Right renal pelvis (tissue), 4 donors: ENCODE data around the gene SNPH. TPM values are rescaled to one million over a fixed set of nuclear protein-coding genes. Genes with fewer than 3 reads are reported as not detected.

Experiments
- DNase-seq, 4 donors: peaks; one replicate each; pipeline ENCODE4 v3.0.0-alpha.2; 2013; ENCODE audit warnings: low read depth in 4 of 4, low spot score in 3 of 4, missing footprints in 1 of 4
- polyA plus RNA-seq, 4 donors: library from polyadenylated mRNA; unstranded; fragments of 120-200 nt; gene quantifications; one replicate each; pipeline ENCODE4 v1.2.1, GENCODE V29; 2013; ENCODE audit not compliant: insufficient read length in 4 of 4

SNPH gene
- polyA plus RNA-seq, 4 donors, result 2.7 to 3.2 (median 2.9) TPM

- DNase-seq, result no peak
Observed at GRCh38 chr20:1320902-1321653, 55.0 kb downstream of the SNPH start.

- no peak for DNase-seq
Observed at GRCh38 chr20:1321654-1321939, 55.5 kb downstream of the SNPH start.

- DNase-seq, result no peak
Observed at GRCh38 chr20:1322511-1323245, 56.6 kb downstream of the SNPH start.

- DNase-seq, result no peak
Observed at GRCh38 chr20:1323256-1323655, 57.2 kb downstream of the SNPH start.

- no peak for DNase-seq
Observed at GRCh38 chr20:1323830-1324597, 57.9 kb downstream of the SNPH start.

- no peak for DNase-seq
Observed at GRCh38 chr20:1324598-1325172, 58.6 kb downstream of the SNPH start.

- peak; percentile 89 to 92 (median 90) for DNase-seq
Observed at GRCh38 chr20:1325173-1326030, 59.3 kb downstream of the SNPH start.

- no peak for DNase-seq
Observed at GRCh38 chr20:1326031-1326930, 60.2 kb downstream of the SNPH start.

- no peak for DNase-seq
Observed at GRCh38 chr20:1327241-1327653, 61.2 kb downstream of the SNPH start.

GRCh38 chr20:1327827-1328679 lies 62.0 kb downstream of the SNPH start:
- DNase-seq, result no peak

GRCh38 chr20:1328680-1329330 lies 62.7 kb downstream of the SNPH start, which contains the start of gene SDCBP2:
Gene SDCBP2, minus strand, starts transcription at chr20:1329139. Its CDS starts 8,723 bp downstream, at chr20:1320416.
- no peak for DNase-seq

GRCh38 chr20:1330075-1330830 lies 64.2 kb downstream of the SNPH start:
- DNase-seq, result no peak

GRCh38 chr20:1331101-1331500 lies 65.0 kb downstream of the SNPH start:
- no peak for DNase-seq

GRCh38 chr20:1331801-1332453 lies 65.8 kb downstream of the SNPH start:
- DNase-seq, result no peak

- DNase-seq, result no peak
Observed at GRCh38 chr20:1332749-1333300, 66.7 kb downstream of the SNPH start.
